HEK293T (cell line): Measurements from ENCODE around the gene MRM2.

Experiments
- CTCF ChIA-PET: fragments of 350-600 bp; formaldehyde crosslinking; extraction: SDS; loops from one replicate; lab custom pipeline; 2021; ENCODE audit warnings: antibody characterized with exemption, inconsistent platforms; lab: Yijun Ruan, JAX
- POLR2A ChIA-PET: fragments of 350-600 bp; formaldehyde crosslinking; extraction: SDS; loops from one replicate; lab custom pipeline; 2020; ENCODE audit warnings: antibody characterized with exemption, inconsistent platforms; lab: Yijun Ruan, JAX
- DNase-seq: peaks from one replicate; pipeline ENCODE4 v3.0.0; 2012; ENCODE audit warnings: mixed read lengths; ENCODE audit errors: extremely low spot score
- ARNT ChIP-seq: fragments of 450-650 bp; IDR thresholded peaks from 2 replicates; pipeline ENCODE4 v1.6.1; 2017; ENCODE audit warnings: mild to moderate bottlenecking
- BHLHE40 ChIP-seq: fragments of 450-650 bp; IDR thresholded peaks from 2 replicates; pipeline ENCODE4 v1.6.1; 2016; ENCODE audit warnings: mild to moderate bottlenecking, moderate library complexity, borderline replicate concordance
- CTBP1 ChIP-seq: fragments of 450-650 bp; IDR thresholded peaks from 2 replicates; pipeline ENCODE4 v1.6.1; 2016; ENCODE audit warnings: borderline replicate concordance
- ELF4 ChIP-seq: fragments of 450-650 bp; IDR thresholded peaks from 2 replicates; pipeline ENCODE4 v1.6.1; 2017; ENCODE audit warnings: antibody characterized with exemption
- FOXA1 ChIP-seq: fragments of 450-650 bp; IDR thresholded peaks from 2 replicates; pipeline ENCODE4 v1.6.1; 2016; ENCODE audit warnings: mild to moderate bottlenecking
- FOXK2 ChIP-seq: fragments of 450-650 bp; IDR thresholded peaks from 2 replicates; pipeline ENCODE4 v1.6.1; 2016; ENCODE audit warnings: mild to moderate bottlenecking
- FOXM1 ChIP-seq: fragments of 450-650 bp; IDR thresholded peaks from 2 replicates; pipeline ENCODE4 v1.6.1; 2017; ENCODE audit warnings: mild to moderate bottlenecking, borderline replicate concordance
- HDGF ChIP-seq: fragments of 450-650 bp; IDR thresholded peaks from 2 replicates; pipeline ENCODE4 v1.6.1; 2017; ENCODE audit warnings: antibody characterized with exemption, borderline replicate concordance
- L3MBTL2 ChIP-seq: fragments of 450-650 bp; conservative IDR thresholded peaks from 2 replicates; pipeline ENCODE4 v1.6.1; 2016; ENCODE audit warnings: mild to moderate bottlenecking
- LEF1 ChIP-seq: fragments of 450-650 bp; IDR thresholded peaks from 2 replicates; pipeline ENCODE4 v1.6.1; 2017; ENCODE audit warnings: mild to moderate bottlenecking, borderline replicate concordance
- NFRKB ChIP-seq: fragments of 450-650 bp; IDR thresholded peaks from 2 replicates; pipeline ENCODE4 v1.6.1; 2016; ENCODE audit warnings: mild to moderate bottlenecking, moderate library complexity
- PKNOX1 ChIP-seq: fragments of 450-650 bp; IDR thresholded peaks from 2 replicates; pipeline ENCODE4 v1.6.1; 2016
- SP1 ChIP-seq: fragments of 450-650 bp; IDR thresholded peaks from 2 replicates; pipeline ENCODE4 v1.6.1; 2017
- SUZ12 ChIP-seq: fragments of 450-650 bp; IDR thresholded peaks from 2 replicates; pipeline ENCODE4 v1.6.1; 2016; ENCODE audit warnings: mild to moderate bottlenecking
- TARDBP ChIP-seq: fragments of 450-650 bp; IDR thresholded peaks from 2 replicates; pipeline ENCODE4 v1.6.1; 2016
- ZNF384 ChIP-seq: fragments of 450-650 bp; IDR thresholded peaks from 2 replicates; pipeline ENCODE4 v1.6.1; 2016

The MRM2 gene

GRCh38 chr7:2243458-2243857, 1.5 kb upstream of the MRM2 start:
- no peak for TF ChIP-seq HDGF
- TF ChIP-seq L3MBTL2, result no peak
- TF ChIP-seq BHLHE40, result no peak
- TF ChIP-seq ELF4, result no peak
- no peak for TF ChIP-seq ZNF384
- no peak for TF ChIP-seq SUZ12
- no peak for TF ChIP-seq FOXA1
- TF ChIP-seq PKNOX1, result no peak
- TF ChIP-seq NFRKB, result no peak
- no peak for TF ChIP-seq FOXM1
- TF ChIP-seq SP1, result no peak
- no peak for TF ChIP-seq ARNT
- no peak for TF ChIP-seq LEF1
- no peak for TF ChIP-seq FOXK2
- TF ChIP-seq CTBP1, result no peak
- no peak for TF ChIP-seq TARDBP
- ChIA-PET CTCF (no interaction called here), POLR2A (interaction anchor here (2.9 kb wide), 1 partner anchor 11 kb away, joined by 20 read pairs; the partner anchor contains the start of gene MAD1L1)
- no peak for DNase-seq

GRCh38 chr7:2242541-2243429, 780 bp upstream of the MRM2 start:
- no peak for DNase-seq
- TF ChIP-seq L3MBTL2, result no peak
- TF ChIP-seq HDGF, result no peak
- TF ChIP-seq CTBP1, result no peak
- TF ChIP-seq TARDBP, result no peak
- ChIA-PET CTCF (no interaction called here), POLR2A (interaction anchor here (0.9 to 2.9 kb wide), 11 partner anchors 7 to 117 kb away, joined by 3 to 20 read pairs (median 3); partner anchors contain the start of genes EIF3B and MAD1L1)

GRCh38 chr7:2239242-2239641, 2.8 kb downstream of the MRM2 start:
- TF ChIP-seq NFRKB (no peak), ZNF384 (no peak), FOXA1 (no peak), BHLHE40 (no peak), ELF4 (no peak), PKNOX1 (no peak), SUZ12 (no peak), FOXK2 (no peak), LEF1 (no peak), FOXM1 (no peak), TARDBP (no peak), L3MBTL2 (no peak), HDGF (no peak)
- ChIA-PET POLR2A (interaction anchor here (1.2 kb wide), 1 partner anchor 23 kb away, joined by 3 read pairs; no protein-coding TSS in a partner anchor), CTCF (no interaction called here)
- DNase-seq, result no peak

- ChIA-PET POLR2A (interaction anchor here (1.3 kb wide), 1 partner anchor 116 kb away, joined by 3 read pairs; no protein-coding TSS in a partner anchor), CTCF (no interaction called here)
- no peak for TF ChIP-seq L3MBTL2
- TF ChIP-seq CTBP1, result no peak
- no peak for TF ChIP-seq NFRKB
- no peak for TF ChIP-seq ZNF384
- no peak for TF ChIP-seq BHLHE40
- no peak for TF ChIP-seq ELF4
- TF ChIP-seq FOXM1, result no peak
- TF ChIP-seq SP1, result no peak
- TF ChIP-seq FOXK2, result no peak
- TF ChIP-seq LEF1, result no peak
- TF ChIP-seq HDGF, result no peak
- no peak for TF ChIP-seq TARDBP
- TF ChIP-seq SUZ12, result no peak
- no peak for TF ChIP-seq ARNT
- no peak for TF ChIP-seq FOXA1
- no peak for DNase-seq
Measured at GRCh38 chr7:2237109-2237602, 4.8 kb downstream of the MRM2 start.

GRCh38 chr7:2233926-2234325, 8.1 kb downstream of the MRM2 start:
- DNase-seq, result no peak
- TF ChIP-seq FOXA1 (no peak), ELF4 (no peak), PKNOX1 (no peak)
- ChIA-PET POLR2A (interaction anchor here (3.0 kb wide), 1 partner anchor 8 kb away, joined by 20 read pairs; the partner anchor contains the start of genes MRM2 and NUDT1), CTCF (no interaction called here)
